Chondrocyte (in vitro differentiated cells): ENCODE data around the gene SPATA18. TPM values are rescaled to one million over a fixed set of nuclear protein-coding genes. Genes with fewer than 3 reads are reported as not detected.
A peak's percentile ranks its signal among the peaks of the same experiment; 100 is the strongest.

ENCODE experiments used
- DNase-seq: peaks from one replicate; pipeline ENCODE4 v3.0.0; 2021; ENCODE audit warnings: mixed read lengths, low spot score
- H3K27ac Mint-ChIP-seq: one replicate; pipeline ENCODE4 v1.8.0; 2021; ENCODE audit warnings: mild to moderate bottlenecking, moderate library complexity, mixed read lengths; ENCODE audit not compliant: unreplicated experiment
- H3K27me3 Mint-ChIP-seq: 2 replicates; pipeline ENCODE4 v1.8.0; 2021; ENCODE audit warnings: low read depth, mixed read lengths
- H3K36me3 Mint-ChIP-seq: 2 replicates; pipeline ENCODE4 v1.8.0; 2021; ENCODE audit warnings: low read depth, mixed read lengths
- H3K4me1 Mint-ChIP-seq: 2 replicates; pipeline ENCODE4 v1.8.0; 2021; ENCODE audit warnings: low read depth, mild to moderate bottlenecking, mixed read lengths
- H3K4me3 Mint-ChIP-seq: one replicate; pipeline ENCODE4 v1.8.0; 2021; ENCODE audit warnings: mild to moderate bottlenecking, moderate library complexity, mixed read lengths; ENCODE audit not compliant: unreplicated experiment
- H3K9me3 Mint-ChIP-seq: 2 replicates; pipeline ENCODE4 v1.8.0; 2021; ENCODE audit warnings: low read depth, mixed read lengths
- total RNA-seq: library from RNA; stranded (reverse); gene quantifications from 3 replicates; pipeline ENCODE4 v1.2.1, GENCODE V29; 2021
- TF ChIP-seq, protein P1 (sequence below): fragments of 200-600 bp; sonication (generic); IDR thresholded peaks from 2 replicates; pipeline ENCODE4 v1.5.0; 2021; ENCODE audit warnings: antibody characterized with exemption, mild to moderate bottlenecking, moderate library complexity

Gene SPATA18
- total RNA-seq, 1 donor from 2014 or later, result 18.7 TPM

DNA sequence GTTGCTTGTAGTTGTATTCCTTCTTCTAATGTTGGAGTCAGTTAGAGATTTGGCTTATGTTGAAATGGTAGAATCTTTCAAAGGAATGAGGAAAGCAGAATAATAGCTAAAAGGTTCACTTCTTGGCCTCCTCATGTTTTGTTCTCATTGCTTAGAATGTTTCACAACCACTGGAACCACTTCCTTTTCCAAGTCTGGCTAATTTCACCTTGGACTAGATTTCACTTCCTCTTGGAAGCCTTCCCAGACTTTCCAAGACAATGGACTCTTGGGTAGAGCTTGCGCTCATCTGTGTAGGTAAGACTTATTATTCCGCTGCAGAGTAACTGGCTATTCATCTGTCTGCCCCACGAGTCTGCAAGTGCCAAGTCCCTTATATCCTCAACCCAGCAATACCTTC is 8.3 kb downstream of the SPATA18 start:
- no peaks in the 10 kb centered on the region for H3K9me3 Mint-ChIP-seq
- H3K4me3 Mint-ChIP-seq, result no peak overlapping the region
- H3K36me3 Mint-ChIP-seq, result peaks cover 6% of the 10 kb centered on the region
- no peak for DNase-seq
- no peaks in the 10 kb centered on the region for H3K27me3 Mint-ChIP-seq
- H3K27ac Mint-ChIP-seq, result no peak overlapping the region
- peaks cover 3% of the 10 kb centered on the region for H3K4me1 Mint-ChIP-seq
- TF ChIP-seq, protein P1, sequence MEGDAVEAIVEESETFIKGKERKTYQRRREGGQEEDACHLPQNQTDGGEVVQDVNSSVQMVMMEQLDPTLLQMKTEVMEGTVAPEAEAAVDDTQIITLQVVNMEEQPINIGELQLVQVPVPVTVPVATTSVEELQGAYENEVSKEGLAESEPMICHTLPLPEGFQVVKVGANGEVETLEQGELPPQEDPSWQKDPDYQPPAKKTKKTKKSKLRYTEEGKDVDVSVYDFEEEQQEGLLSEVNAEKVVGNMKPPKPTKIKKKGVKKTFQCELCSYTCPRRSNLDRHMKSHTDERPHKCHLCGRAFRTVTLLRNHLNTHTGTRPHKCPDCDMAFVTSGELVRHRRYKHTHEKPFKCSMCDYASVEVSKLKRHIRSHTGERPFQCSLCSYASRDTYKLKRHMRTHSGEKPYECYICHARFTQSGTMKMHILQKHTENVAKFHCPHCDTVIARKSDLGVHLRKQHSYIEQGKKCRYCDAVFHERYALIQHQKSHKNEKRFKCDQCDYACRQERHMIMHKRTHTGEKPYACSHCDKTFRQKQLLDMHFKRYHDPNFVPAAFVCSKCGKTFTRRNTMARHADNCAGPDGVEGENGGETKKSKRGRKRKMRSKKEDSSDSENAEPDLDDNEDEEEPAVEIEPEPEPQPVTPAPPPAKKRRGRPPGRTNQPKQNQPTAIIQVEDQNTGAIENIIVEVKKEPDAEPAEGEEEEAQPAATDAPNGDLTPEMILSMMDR, result no peak

DNA sequence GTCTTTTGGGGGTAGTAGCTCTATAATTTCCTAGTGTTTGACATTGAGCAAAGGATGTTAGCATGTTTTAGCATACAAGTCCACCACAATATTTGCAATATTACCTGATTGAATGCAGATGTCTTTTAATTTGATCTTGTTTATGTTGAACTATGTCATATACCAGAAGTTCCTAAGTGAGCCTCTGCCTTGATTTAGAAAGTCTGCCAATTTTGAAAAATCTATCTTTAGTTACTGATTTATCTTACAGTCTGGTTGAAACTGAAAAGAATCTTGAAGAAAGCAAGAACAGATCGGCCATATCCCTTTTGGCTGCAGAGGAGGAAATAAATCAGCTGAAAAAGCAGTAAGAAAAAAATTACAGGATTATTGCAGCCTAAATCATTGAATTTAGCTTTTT is 18.5 kb downstream of the SPATA18 start:
- Mint-ChIP-seq H3K27ac (no peak overlapping the region), H3K27me3 (no peaks in the 10 kb centered on the region), H3K4me1 (no peaks in the 10 kb centered on the region), H3K4me3 (no peak overlapping the region), H3K36me3 (peaks cover 16% of the 10 kb centered on the region), H3K9me3 (peaks cover 6% of the 10 kb centered on the region)
- no peak for DNase-seq
- TF ChIP-seq, protein P1, result no peak

DNA sequence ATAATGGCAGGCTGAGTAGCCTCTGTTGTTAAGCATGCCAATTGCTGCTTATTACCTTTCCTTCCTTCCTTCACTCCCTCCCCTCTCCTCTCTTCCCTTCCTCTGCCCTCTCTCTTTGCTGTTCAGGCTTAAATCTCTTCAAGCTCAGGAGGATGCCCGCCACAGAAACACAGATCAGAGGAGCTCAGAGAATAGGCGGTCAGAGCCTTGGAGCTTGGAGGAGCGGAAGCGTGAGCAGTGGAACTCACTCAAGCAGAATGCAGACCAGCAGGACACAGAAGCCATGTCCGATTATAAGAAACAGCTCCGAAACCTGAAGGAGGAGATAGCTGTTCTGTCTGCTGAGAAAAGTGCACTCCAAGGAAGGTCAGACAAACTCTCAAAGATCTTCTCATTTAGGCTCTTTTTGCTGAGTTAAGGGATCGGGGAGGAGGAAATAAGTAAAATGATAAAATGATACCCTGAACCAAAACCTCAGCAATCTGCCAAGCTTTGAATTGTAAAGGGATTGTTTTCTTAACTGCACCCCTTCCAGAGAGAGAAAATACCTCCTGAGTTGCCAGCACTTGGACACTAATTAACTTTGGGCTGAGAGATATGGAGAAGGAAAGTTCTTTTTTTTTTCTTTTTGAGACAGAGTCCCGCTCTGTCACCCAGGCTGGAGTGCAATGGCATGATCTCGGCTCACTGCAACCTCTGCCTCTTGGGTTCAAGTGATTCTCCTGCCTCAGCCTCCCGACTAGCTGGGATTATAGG is 20.9 kb downstream of the SPATA18 start:
- H3K36me3 Mint-ChIP-seq, result peaks cover 10% of the 10 kb centered on the region
- peaks cover 5% of the 10 kb centered on the region for H3K9me3 Mint-ChIP-seq

DNA sequence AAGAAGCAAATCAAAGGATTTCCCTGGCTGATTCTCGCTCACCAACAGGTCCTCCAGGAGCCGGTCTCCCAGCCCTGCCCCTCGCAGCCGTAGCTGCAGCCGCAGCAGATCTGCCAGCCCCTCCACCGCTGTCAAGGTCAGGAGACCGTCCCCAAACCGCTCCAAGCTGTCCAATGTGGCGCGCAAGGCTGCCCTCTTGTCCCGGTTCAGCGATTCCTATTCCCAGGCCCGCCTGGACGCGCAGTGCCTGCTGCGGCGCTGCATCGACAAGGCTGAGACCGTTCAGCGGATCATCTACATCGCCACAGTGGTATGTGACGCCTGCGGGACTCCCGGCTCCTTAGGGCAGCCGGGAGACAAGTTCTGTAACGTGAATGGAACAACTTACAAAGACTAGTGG is 25.6 kb downstream of the SPATA18 start:
- Mint-ChIP-seq H3K27ac (no peak overlapping the region), H3K27me3 (peaks cover 8% of the 10 kb centered on the region), H3K9me3 (no peaks in the 10 kb centered on the region), H3K4me1 (peaks cover 7% of the 10 kb centered on the region), H3K36me3 (peaks cover 17% of the 10 kb centered on the region), H3K4me3 (peak overlapping the region; percentile 64)
- TF ChIP-seq, protein P1, result no peak
- DNase-seq, result no peak

More for the DNA sequence above, 20.9 kb downstream of the SPATA18 start:
- H3K4me1 Mint-ChIP-seq, result peaks cover 7% of the 10 kb centered on the region
- no peak for DNase-seq
- no peak overlapping the region for H3K4me3 Mint-ChIP-seq
- TF ChIP-seq, protein P1, result no peak
- H3K27ac Mint-ChIP-seq, result no peak overlapping the region
- peaks cover 8% of the 10 kb centered on the region for H3K27me3 Mint-ChIP-seq

DNA sequence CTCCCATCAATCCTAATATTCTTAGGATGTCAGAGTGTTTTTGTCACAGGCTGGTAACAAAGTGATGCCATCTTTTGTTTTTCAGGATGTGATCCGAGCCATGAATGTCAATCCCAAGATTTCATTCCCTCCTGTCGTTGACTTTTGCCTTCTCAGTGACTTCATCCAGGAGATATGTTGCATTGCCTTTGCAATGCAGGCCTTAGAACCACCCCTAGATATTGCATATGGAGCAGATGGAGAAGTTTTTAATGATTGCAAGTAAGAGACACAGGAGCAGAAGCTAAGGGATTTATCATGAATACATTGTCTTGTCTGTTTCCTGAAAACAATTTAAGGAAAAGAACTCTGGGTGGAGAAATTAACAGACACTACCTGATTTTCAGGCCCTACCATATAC is 28.6 kb downstream of the SPATA18 start:
- TF ChIP-seq, protein P1, result no peak
- Mint-ChIP-seq H3K27me3 (peaks cover 8% of the 10 kb centered on the region), H3K9me3 (no peaks in the 10 kb centered on the region), H3K4me3 (no peak overlapping the region), H3K36me3 (peaks cover 25% of the 10 kb centered on the region), H3K4me1 (peaks cover 7% of the 10 kb centered on the region), H3K27ac (no peak overlapping the region)
- no peak for DNase-seq
